T-helper 2 cell treated with Interferon-gamma antibody and Interleukin-4, amounts not matched to agents 100 ng/mL and 5 ng/mL, for 36 hours (primary cell): ENCODE data around the gene EIF2B5. TPM values are rescaled to one million over a fixed set of nuclear protein-coding genes. Genes with fewer than 3 reads are reported as not detected.
"Not testable (repeated sequence)": the region's sequence is repeated elsewhere in the genome, so short reads cannot be mapped to it uniquely, and the experiment has no call there.

Source experiments
- intact Hi-C: fragments of 100-400 bp; cut with micrococcal nuclease; formaldehyde crosslinking; loops from one replicate; pipeline ENCODE4 v1.15.1; 2023
- total RNA-seq: library from RNA; stranded (reverse); gene quantifications from 2 replicates; pipeline ENCODE4 v1.2.3, GENCODE V29; 2022

The EIF2B5 gene
- total RNA-seq: 57.1 and 65.5 TPM in 2 replicates

GRCh38 chr3:184135149-184135910 lies at the start of gene EIF2B5:
TSS of gene EIF2B5 (plus strand) at chr3:184135358. CDS start at chr3:184135386, 28 bp downstream.
- intact Hi-C loops: loop anchor here (1.0 kb wide), 6 partner anchors 20 to 164 kb away; partner anchors contain the start of genes ABCC5, ABCF3, AP2M1 and DVL3

DNA sequence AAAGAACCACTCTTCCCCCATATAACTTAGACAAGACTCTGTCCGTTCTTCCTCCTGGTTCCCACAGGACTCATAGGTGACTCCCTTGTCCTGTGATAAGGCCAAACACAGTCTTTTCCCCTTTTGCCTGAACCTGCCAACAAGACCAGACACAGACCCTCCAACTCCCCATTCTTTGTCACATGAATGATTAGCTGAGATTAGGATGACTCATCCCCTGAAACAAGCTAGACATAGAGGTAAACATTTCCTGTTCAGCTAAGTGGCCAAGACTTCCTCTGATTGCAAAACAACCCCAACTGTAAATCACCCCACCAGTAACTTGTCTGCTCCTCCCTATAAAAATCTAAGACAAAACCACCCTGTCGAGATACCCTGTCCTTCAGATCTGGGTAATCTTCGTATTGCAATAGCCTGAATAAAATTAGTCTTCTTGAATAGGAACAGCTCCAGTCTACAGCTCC lies 49.7 kb upstream of the EIF2B5 start:
- intact Hi-C loops: no loop called here

DNA sequence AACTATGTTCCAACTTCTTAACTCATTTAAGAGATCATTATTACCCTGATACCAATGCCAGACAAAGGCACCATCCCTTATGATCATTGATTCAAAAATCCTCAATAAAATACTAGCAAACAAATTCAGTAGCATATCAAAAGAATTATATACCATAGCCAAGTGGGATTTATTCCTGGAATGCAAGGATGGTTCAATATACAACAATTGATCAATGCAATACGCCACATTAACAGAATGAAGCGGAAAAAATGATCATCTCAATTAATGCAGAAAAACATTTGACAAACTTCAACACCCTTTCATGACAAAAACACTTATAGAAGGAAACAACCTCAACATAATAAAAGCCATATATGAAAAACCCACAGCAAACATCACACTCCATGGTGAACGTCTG lies 43.0 kb upstream of the EIF2B5 start:
- intact Hi-C loops: no loop called here

DNA sequence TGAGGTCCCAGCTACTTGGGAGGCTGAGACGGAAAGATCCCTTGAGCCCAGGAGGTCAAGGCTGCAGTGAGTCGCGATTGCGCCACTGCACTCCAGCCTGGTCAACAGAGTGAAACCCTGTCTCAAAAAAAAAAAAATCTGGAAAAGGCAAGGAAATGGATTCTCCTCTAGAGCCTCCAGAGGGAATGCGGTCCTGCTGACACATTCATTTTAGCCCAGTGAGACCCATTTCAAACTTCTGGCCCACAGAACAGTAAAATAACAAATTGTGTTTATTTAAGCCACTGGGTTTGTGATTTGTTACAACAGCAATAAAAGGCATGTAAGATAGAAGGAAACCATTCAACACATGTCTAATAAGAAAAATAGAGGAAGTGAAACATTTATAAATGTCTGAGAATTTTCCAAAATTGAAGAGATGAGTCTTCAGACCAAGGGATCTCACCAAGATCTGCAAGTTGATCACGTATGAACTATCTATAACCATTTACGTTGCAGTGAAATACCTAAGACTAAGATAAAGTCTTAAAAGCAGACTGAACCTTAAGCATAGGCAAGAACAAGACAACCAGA lies 38.3 kb upstream of the EIF2B5 start, which contains the start of gene HTR3E:
Gene HTR3E (plus strand): TSS at position 254 of the 573 bp plus-strand sequence. CDS start 466 bp downstream, outside the sequence.
- intact Hi-C loops: no loop called here

DNA sequence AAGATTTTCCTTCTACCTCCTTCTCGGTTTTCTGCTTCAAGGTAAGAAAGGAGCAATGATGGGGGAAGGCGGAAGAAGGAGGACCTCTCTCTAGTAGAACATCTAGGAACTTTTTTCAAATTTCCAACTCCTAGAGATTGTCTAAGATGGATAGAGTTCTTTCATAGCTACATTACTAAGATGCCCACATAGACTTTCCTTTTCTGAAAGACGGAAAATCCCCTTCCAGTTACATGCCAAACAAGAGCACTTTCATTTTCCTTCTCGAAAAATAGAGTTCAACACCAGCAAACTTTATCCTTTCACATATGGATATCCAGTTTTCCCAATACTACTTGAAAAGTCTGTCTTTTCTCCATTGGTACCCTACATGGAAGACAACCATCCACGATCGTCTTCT lies 37.6 kb upstream of the EIF2B5 start:
- intact Hi-C loops: no loop called here

DNA sequence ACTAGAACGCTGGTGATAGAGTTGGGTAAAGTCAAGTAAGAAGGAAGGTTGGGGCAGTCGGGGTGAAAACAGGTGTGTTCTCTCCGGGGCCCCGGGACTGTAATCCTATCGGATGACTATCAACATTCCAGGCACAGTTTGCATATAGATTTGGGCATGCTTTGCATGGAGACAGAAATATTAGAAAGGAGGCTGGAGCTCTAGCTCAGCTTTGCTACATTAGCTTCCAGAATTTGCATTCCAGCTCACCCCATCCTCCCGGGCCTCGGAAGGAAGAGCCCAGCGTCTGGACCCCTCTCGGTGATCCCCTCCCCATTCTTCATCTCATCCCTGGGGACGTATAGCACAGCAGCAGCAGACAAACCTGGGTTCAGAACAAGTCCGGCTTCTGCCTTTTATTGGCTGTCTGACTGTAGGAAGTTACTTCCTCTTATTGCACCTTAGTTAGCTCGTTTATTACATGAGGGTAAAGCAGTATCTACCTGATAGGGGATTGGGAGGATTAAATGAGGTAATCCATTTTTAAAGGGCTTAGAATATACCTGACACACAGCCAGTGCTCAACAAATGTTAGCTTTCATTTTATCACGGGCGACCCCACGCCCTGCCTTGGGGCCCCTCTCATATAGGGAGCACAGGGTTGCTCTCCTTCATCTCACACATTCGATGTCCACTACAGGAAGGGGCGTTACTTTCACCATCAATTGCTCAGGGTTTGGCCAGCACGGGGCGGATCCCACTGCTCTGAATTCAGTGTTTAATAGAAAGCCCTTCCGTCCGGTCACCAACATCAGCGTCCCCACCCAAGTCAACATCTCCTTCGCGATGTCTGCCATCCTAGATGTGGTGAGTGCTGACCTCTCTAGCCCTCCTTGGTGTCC lies 35.1 kb upstream of the EIF2B5 start:
- intact Hi-C loops: no loop called here

- intact Hi-C loops: no loop called here
Measured at GRCh38 chr3:184110316-184110725, 24.8 kb upstream of the EIF2B5 start.

DNA sequence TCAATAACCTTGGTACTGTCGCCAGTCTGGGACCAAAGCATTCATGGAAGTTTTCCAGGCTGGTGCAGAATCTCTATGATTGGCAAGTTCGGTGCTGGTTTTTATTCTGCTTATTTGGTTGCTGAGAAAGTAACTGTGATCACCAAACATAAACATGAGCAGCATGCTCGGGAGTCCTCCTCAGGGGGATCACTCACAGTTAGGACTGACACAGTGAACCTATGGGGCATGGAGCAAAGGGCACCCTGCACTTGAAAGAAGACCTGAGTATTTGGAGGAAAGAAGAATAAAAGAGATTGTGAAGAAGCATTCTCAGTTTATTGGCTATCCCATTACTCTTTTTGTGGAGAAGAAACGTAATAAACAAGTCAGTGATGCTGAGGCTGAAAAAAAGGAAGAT lies 19.1 kb upstream of the EIF2B5 start:
- intact Hi-C loops: no loop called here

DNA sequence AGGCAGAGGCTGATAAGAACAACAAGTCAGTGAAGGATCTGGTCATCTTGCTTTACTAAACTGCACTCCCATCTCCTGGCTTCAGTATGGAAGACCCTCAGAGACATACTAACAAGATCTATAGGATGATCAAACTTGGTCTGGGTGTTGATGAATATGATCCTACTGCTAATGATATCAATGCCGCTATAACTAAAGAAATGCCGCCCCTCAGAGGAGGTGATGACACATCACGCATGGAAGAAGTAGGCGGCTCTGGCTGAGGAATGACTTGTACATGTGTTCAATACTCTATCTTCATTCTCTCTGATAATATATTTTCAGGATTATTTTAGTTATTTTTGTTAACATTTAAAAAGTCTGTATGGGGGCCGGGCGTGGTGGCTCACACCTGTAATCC lies 17.5 kb upstream of the EIF2B5 start:
- intact Hi-C loops: no loop called here

DNA sequence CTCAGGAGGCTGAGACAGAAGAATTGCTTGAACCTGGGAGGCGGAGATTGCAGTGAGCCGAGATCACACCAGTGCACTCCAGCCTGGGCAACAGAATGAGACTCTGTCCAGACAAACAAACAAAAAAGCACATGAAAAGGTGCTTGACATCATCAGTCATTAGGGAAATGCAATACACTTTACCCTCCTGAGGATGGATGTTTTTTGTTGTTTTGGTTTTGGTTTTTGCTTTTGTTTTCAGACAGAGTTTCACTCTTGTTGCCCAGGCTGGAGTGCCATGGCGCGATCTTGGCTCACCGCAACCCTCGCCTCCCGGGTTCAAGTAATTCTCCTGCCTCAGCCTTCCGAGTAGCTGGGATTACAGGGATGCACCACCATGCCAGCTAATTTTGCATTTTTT lies 14.1 kb upstream of the EIF2B5 start:
- intact Hi-C loops: not testable (repeated sequence)

DNA sequence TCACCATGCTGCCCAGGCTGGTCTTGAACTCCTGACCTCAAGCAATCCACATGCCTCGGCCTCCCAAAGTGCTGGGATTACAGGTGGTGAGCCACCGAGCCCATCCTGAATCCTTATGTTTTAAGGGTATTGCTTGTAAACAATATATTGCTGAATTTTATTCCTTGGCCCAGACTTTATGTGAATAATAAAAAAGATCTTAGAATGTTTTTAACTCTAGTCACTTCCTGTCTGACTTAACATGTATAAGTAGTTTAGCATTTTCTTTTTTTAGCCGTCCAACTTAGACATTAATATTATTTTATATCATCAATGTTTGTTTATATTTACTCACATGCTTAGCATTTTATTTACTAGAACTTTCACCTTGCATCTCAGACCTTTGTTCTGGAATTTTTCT lies 9.2 kb upstream of the EIF2B5 start:
- intact Hi-C loops: no loop called here

GRCh38 chr3:184129012-184129411 lies 6.1 kb upstream of the EIF2B5 start:
- intact Hi-C loops: no loop called here

DNA sequence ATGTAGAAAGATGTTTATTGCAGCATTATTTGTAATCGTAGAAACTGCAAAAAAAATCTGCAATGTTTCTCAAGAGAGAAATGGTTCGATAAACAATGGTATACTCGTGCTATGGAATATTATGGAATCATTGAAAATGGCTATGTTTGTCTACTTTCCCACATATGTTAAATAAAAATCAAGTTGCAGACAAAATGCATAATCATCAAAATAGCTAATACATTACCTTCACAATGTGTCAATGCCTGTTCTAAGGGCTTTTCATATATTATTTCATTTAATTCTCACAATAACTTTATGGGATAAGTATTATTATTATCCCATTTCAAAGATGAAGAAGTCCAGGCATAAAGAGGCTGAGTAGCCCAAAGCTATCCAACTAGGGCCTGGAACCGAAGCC lies 2.2 kb upstream of the EIF2B5 start:
- intact Hi-C loops: loop anchor here (5.0 kb wide), 1 partner anchor 236 kb away; no protein-coding TSS in a partner anchor

- intact Hi-C loops: loop anchor here (5.0 kb wide), 1 partner anchor 237 kb away; no protein-coding TSS in a partner anchor
Measured at GRCh38 chr3:184133840-184134745, 1.1 kb upstream of the EIF2B5 start.

DNA sequence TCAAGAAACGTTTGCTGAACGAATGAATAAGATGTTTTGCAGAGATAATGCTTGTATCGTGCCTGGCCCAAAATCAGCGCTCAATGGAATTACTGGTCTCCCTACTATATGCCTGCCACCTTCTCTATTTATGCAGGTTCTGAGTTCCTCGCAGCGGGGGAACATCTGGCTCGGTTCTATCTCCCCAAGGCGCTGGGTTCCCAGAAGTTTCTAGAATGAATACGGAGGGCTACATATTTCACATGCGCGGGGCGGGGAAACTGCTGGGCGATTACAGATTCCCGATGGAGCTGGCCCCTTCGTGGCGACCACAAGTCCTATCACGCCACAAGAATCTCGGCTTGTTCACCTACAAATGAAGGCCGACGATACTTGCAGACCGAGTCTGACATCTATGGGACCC lies 411 bp upstream of the EIF2B5 start:
- intact Hi-C loops: loop anchor here (1.0 to 5.0 kb wide), 7 partner anchors 21 to 237 kb away; partner anchors contain the start of genes ABCC5, ABCF3, AP2M1 and DVL3

DNA sequence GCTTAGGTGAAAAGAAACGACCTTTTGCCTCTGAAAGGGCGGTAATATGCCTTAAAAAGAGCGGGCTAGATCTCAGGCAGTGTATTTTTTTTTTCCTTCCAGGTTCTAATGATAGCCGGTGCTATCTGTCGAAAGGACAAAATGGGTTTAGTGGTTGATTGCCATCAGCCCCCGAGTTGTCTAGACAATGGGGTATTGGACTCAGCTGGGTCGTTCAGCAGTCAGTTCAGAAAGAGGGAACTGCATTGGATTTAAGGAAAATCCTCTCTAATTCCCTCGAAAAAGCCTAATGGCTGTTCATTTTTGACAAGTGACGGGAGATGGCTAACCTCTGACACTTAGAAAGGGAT lies 728 bp downstream of the EIF2B5 start:
- intact Hi-C loops: loop anchor here (1.0 kb wide), 6 partner anchors 19 to 163 kb away; partner anchors contain the start of genes ABCC5, ABCF3, AP2M1 and DVL3

GRCh38 chr3:184140436-184140835 lies 5.3 kb downstream of the EIF2B5 start:
- intact Hi-C loops: no loop called here

GRCh38 chr3:184142199-184142598 lies 7.0 kb downstream of the EIF2B5 start:
- intact Hi-C loops: no loop called here

- intact Hi-C loops: no loop called here
Measured at GRCh38 chr3:184143327-184143726, 8.2 kb downstream of the EIF2B5 start.

GRCh38 chr3:184144505-184144904 lies 9.3 kb downstream of the EIF2B5 start:
- intact Hi-C loops: no loop called here
